ENCODE measurements around the gene SERTAD4. TPM values are rescaled to one million over a fixed set of nuclear protein-coding genes. Genes with fewer than 3 reads are reported as not detected.

Gene SERTAD4
- polyA plus RNA-seq, 1 donor from 2014 or later: 41.4 TPM

DNA sequence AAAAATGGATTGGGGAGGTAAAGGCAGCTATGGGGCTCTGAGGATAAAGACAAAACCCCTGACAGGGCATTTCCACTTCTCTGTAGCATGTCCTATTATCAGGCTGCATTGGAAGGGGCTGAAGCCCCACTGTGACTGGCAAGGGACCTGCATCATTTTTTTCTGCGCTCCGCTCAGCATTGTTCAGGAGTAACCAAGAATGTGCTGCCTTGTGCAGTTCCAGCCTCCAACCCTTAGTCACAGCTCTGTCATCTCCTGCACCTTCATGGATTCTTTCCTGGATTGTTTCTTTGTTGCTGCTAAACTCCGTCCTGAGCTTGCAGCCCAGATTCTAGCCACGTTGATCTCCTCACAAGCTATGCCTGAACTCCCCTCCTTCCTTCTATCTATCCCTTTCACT, 37.4 kb downstream of the SERTAD4 start:
- H3K9me3 ChIP-seq (ENCODE audit: low read length): no peaks in the 10 kb centered on the region
- no peak overlapping the region for H3K4me2 ChIP-seq (ENCODE audit: low read length)
- no peak overlapping the region for H2AFZ ChIP-seq (ENCODE audit: low read depth, low read length)
- H3K27me3 ChIP-seq (ENCODE audit: insufficient read depth, low read depth, low read length): no peaks in the 10 kb centered on the region
- no peaks in the 10 kb centered on the region for H4K20me1 ChIP-seq (ENCODE audit: insufficient read depth)
- TF ChIP-seq EZH2 (IDR thresholded peaks at IDR 0.05; ENCODE audit: borderline replicate concordance, insufficient read depth, low read length, poor library complexity, severe bottlenecking) (no peak), SMC3 (conservative IDR thresholded peaks at IDR 0.05; ENCODE audit: poor library complexity) (no peak), POLR2AphosphoS5 (IDR thresholded peaks at IDR 0.05) (no peak), TAF1 (IDR thresholded peaks at IDR 0.05; ENCODE audit: low read depth) (no peak), EP300 (conservative IDR thresholded peaks at IDR 0.05; ENCODE audit: poor library complexity, severe bottlenecking) (no peak), RAD21 (conservative IDR thresholded peaks at IDR 0.05) (no peak), MXI1 (conservative IDR thresholded peaks at IDR 0.05; ENCODE audit: poor library complexity, severe bottlenecking) (no peak)
- TF ChIP-seq, protein P1, sequence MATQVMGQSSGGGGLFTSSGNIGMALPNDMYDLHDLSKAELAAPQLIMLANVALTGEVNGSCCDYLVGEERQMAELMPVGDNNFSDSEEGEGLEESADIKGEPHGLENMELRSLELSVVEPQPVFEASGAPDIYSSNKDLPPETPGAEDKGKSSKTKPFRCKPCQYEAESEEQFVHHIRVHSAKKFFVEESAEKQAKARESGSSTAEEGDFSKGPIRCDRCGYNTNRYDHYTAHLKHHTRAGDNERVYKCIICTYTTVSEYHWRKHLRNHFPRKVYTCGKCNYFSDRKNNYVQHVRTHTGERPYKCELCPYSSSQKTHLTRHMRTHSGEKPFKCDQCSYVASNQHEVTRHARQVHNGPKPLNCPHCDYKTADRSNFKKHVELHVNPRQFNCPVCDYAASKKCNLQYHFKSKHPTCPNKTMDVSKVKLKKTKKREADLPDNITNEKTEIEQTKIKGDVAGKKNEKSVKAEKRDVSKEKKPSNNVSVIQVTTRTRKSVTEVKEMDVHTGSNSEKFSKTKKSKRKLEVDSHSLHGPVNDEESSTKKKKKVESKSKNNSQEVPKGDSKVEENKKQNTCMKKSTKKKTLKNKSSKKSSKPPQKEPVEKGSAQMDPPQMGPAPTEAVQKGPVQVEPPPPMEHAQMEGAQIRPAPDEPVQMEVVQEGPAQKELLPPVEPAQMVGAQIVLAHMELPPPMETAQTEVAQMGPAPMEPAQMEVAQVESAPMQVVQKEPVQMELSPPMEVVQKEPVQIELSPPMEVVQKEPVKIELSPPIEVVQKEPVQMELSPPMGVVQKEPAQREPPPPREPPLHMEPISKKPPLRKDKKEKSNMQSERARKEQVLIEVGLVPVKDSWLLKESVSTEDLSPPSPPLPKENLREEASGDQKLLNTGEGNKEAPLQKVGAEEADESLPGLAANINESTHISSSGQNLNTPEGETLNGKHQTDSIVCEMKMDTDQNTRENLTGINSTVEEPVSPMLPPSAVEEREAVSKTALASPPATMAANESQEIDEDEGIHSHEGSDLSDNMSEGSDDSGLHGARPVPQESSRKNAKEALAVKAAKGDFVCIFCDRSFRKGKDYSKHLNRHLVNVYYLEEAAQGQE (IDR thresholded peaks at IDR 0.05; ENCODE audit: borderline replicate concordance): no peak
- TF ChIP-seq, protein P2, sequence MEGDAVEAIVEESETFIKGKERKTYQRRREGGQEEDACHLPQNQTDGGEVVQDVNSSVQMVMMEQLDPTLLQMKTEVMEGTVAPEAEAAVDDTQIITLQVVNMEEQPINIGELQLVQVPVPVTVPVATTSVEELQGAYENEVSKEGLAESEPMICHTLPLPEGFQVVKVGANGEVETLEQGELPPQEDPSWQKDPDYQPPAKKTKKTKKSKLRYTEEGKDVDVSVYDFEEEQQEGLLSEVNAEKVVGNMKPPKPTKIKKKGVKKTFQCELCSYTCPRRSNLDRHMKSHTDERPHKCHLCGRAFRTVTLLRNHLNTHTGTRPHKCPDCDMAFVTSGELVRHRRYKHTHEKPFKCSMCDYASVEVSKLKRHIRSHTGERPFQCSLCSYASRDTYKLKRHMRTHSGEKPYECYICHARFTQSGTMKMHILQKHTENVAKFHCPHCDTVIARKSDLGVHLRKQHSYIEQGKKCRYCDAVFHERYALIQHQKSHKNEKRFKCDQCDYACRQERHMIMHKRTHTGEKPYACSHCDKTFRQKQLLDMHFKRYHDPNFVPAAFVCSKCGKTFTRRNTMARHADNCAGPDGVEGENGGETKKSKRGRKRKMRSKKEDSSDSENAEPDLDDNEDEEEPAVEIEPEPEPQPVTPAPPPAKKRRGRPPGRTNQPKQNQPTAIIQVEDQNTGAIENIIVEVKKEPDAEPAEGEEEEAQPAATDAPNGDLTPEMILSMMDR (IDR thresholded peaks at IDR 0.05; ENCODE audit: poor library complexity, severe bottlenecking): no peak
- H3K79me2 ChIP-seq (replicated peaks; ENCODE audit: insufficient read depth, low read length): no peaks in the 10 kb centered on the region
- H3K4me3 ChIP-seq (ENCODE audit: low read length): no peak overlapping the region
- no peaks in the 10 kb centered on the region for H3K36me3 ChIP-seq (ENCODE audit: insufficient read depth, low read length)
- no peak overlapping the region for H3K9ac ChIP-seq (ENCODE audit: low read length)
- no peaks in the 10 kb centered on the region for H3F3A ChIP-seq (ENCODE audit: insufficient read depth, low read length, poor library complexity, severe bottlenecking)
- H3K9me2 ChIP-seq (ENCODE audit: insufficient read depth, low read length): no peaks in the 10 kb centered on the region
- H3K27ac ChIP-seq (ENCODE audit: low read length): no peak overlapping the region

DNA sequence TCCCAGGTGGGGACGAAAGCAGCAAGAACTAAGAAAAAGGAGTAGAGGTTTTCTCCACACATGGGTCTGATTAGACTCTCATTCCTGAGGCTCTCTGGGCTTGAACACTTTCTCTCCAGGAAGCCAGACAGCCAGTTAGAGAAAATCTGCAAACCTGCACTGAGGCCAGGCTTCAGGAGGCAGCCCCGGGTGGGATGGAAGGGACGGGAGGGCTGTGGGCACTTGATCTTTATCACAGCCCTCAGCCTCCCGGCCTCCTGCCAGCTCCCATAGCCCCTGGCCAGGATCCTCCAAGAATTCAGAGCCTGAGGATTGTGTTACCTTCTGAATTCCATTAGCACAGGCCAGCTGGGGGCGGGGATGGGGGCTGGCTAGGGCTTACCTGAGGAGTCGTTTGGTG, 40.1 kb downstream of the SERTAD4 start:
- Histone ChIP-seq H3K4me2 (ENCODE audit: low read length) (no peak overlapping the region), H3K9me2 (ENCODE audit: insufficient read depth, low read length) (no peaks in the 10 kb centered on the region), H3K9ac (ENCODE audit: low read length) (no peak overlapping the region), H3K27me3 (ENCODE audit: insufficient read depth, low read depth, low read length) (no peaks in the 10 kb centered on the region), H3K79me2 (replicated peaks; ENCODE audit: insufficient read depth, low read length) (no peaks in the 10 kb centered on the region), H3K9me3 (ENCODE audit: low read length) (no peaks in the 10 kb centered on the region), H3K4me3 (ENCODE audit: low read length) (no peak overlapping the region), H3K36me3 (ENCODE audit: insufficient read depth, low read length) (no peaks in the 10 kb centered on the region), H3F3A (ENCODE audit: insufficient read depth, low read length, poor library complexity, severe bottlenecking) (no peaks in the 10 kb centered on the region), H3K27ac (ENCODE audit: low read length) (no peak overlapping the region), H2AFZ (ENCODE audit: low read depth, low read length) (no peak overlapping the region), H4K20me1 (ENCODE audit: insufficient read depth) (no peaks in the 10 kb centered on the region)
- TF ChIP-seq RAD21 (conservative IDR thresholded peaks at IDR 0.05) (no peak), EP300 (conservative IDR thresholded peaks at IDR 0.05; ENCODE audit: poor library complexity, severe bottlenecking) (no peak), SMC3 (conservative IDR thresholded peaks at IDR 0.05; ENCODE audit: poor library complexity) (no peak), POLR2AphosphoS5 (IDR thresholded peaks at IDR 0.05) (no peak), TAF1 (IDR thresholded peaks at IDR 0.05; ENCODE audit: low read depth) (no peak), MXI1 (conservative IDR thresholded peaks at IDR 0.05; ENCODE audit: poor library complexity, severe bottlenecking) (no peak), EZH2 (IDR thresholded peaks at IDR 0.05; ENCODE audit: borderline replicate concordance, insufficient read depth, low read length, poor library complexity, severe bottlenecking) (no peak)
- TF ChIP-seq, protein P2 (IDR thresholded peaks at IDR 0.05; ENCODE audit: poor library complexity, severe bottlenecking): no peak
- TF ChIP-seq, protein P1 (IDR thresholded peaks at IDR 0.05; ENCODE audit: borderline replicate concordance): no peak

Measured in neural cell (in vitro differentiated cells).